Inflammatory macrophage treated with lipopolysaccharide for 4 hours (primary cell): ENCODE data around the gene TMEM271.
"Not testable (repeated sequence)": the region's sequence is repeated elsewhere in the genome, so short reads cannot be mapped to it uniquely, and the experiment has no call there.

Experiments
- DNase-seq: peaks from one replicate; pipeline ENCODE4 v3.0.0-alpha.2; 2020

Gene TMEM271

GRCh38 chr4:578451-579443 is 2.7 kb upstream of the TMEM271 start:
- no peak for DNase-seq

- no peak for DNase-seq
These were observed 1.7 kb upstream of the TMEM271 start for GRCh38 chr4:577499-578450.

- no peak for DNase-seq
These were observed 950 bp upstream of the TMEM271 start for GRCh38 chr4:576991-577498.

- no peak for DNase-seq
These were observed 584 bp downstream of the TMEM271 start for GRCh38 chr4:575281-576141.

GRCh38 chr4:574346-575161 is 1.5 kb downstream of the TMEM271 start:
- no peak for DNase-seq

GRCh38 chr4:573122-573892 is 2.8 kb downstream of the TMEM271 start:
- no peak for DNase-seq

GRCh38 chr4:572594-572993 is 3.5 kb downstream of the TMEM271 start:
- DNase-seq = no peak

GRCh38 chr4:571838-572572 is 4.1 kb downstream of the TMEM271 start:
- DNase-seq = no peak

GRCh38 chr4:570754-571153 is 5.3 kb downstream of the TMEM271 start:
- DNase-seq = no peak

GRCh38 chr4:569958-570667 is 6.0 kb downstream of the TMEM271 start:
- DNase-seq = no peak

- DNase-seq = no peak
These were observed 7.1 kb downstream of the TMEM271 start for GRCh38 chr4:568962-569361.

GRCh38 chr4:568351-568652 is 7.8 kb downstream of the TMEM271 start:
- no peak for DNase-seq

GRCh38 chr4:567457-568350 is 8.4 kb downstream of the TMEM271 start:
- DNase-seq = no peak

- no peak for DNase-seq
These were observed 9.4 kb downstream of the TMEM271 start for GRCh38 chr4:566508-567295.

GRCh38 chr4:566035-566434 is 10.1 kb downstream of the TMEM271 start:
- DNase-seq = no peak

- not testable (repeated sequence) for DNase-seq
These were observed 10.5 kb downstream of the TMEM271 start for GRCh38 chr4:565614-566013.

- not testable (repeated sequence) for DNase-seq
These were observed 13.6 kb downstream of the TMEM271 start for GRCh38 chr4:562458-562857.
